Stimulated activated CD4-positive, alpha-beta T cell treated with anti-CD3 and anti-CD28 coated beads, Interleukin-15, amount 100 ng/mL, for 1 hour (primary cell): ENCODE data around the gene ANKRD42.
"Not testable (repeated sequence)": the region's sequence is repeated elsewhere in the genome, so short reads cannot be mapped to it uniquely, and the experiment has no call there.

ENCODE experiments used
- DNase-seq, 2 donors: peaks; one replicate each; pipeline ENCODE4 v3.0.0-alpha.2; 2020; ENCODE audit warnings: low read depth in 1 of 2, low spot score in 1 of 2

ANKRD42 gene

GRCh38 chr11:83172551-83172950 is 21.0 kb upstream of the ANKRD42 start:
- no peak for DNase-seq

GRCh38 chr11:83174008-83174407 is 19.5 kb upstream of the ANKRD42 start:
- DNase-seq: no peak

GRCh38 chr11:83175815-83176214 is 17.7 kb upstream of the ANKRD42 start:
- DNase-seq: no peak

- DNase-seq: no peak
Measured at GRCh38 chr11:83181815-83182214, 11.7 kb upstream of the ANKRD42 start.

GRCh38 chr11:83185767-83186166 is 7.7 kb upstream of the ANKRD42 start:
- DNase-seq: no peak

GRCh38 chr11:83187465-83187864 is 6.0 kb upstream of the ANKRD42 start:
- no peak for DNase-seq

GRCh38 chr11:83191491-83191890 is 2.0 kb upstream of the ANKRD42 start:
- DNase-seq: no peak

- DNase-seq: no peak
Measured at GRCh38 chr11:83191986-83192385, 1.5 kb upstream of the ANKRD42 start.

GRCh38 chr11:83192606-83193245 is 786 bp upstream of the ANKRD42 start:
- DNase-seq: no peak

- DNase-seq: peak; percentile 16 to 34
Measured at GRCh38 chr11:83194281-83195142, 1.0 kb downstream of the ANKRD42 start.

- DNase-seq: no peak
Measured at GRCh38 chr11:83195143-83195466, 1.6 kb downstream of the ANKRD42 start.

- DNase-seq: no peak
Measured at GRCh38 chr11:83195649-83196048, 2.1 kb downstream of the ANKRD42 start.

GRCh38 chr11:83200035-83200434 is 6.5 kb downstream of the ANKRD42 start:
- no peak for DNase-seq

- DNase-seq: no peak
Measured at GRCh38 chr11:83205608-83206185, 12.2 kb downstream of the ANKRD42 start.

GRCh38 chr11:83206221-83206620 is 12.7 kb downstream of the ANKRD42 start:
- no peak for DNase-seq

- DNase-seq: not testable (repeated sequence)
Measured at GRCh38 chr11:83206771-83207382, 13.4 kb downstream of the ANKRD42 start.

GRCh38 chr11:83219095-83219494 is 25.6 kb downstream of the ANKRD42 start:
- no peak for DNase-seq

- no peak for DNase-seq
Measured at GRCh38 chr11:83220260-83220659, 26.7 kb downstream of the ANKRD42 start.

- DNase-seq: no peak
Measured at GRCh38 chr11:83221694-83222093, 28.2 kb downstream of the ANKRD42 start.

- no peak for DNase-seq
Measured at GRCh38 chr11:83222499-83222898, 29.0 kb downstream of the ANKRD42 start.

- no peak for DNase-seq
Measured at GRCh38 chr11:83223457-83223856, 29.9 kb downstream of the ANKRD42 start.

- no peak for DNase-seq
Measured at GRCh38 chr11:83235825-83236224, 42.3 kb downstream of the ANKRD42 start.
